Nephron (organoid): ENCODE data around the gene RELL2.
A peak's percentile ranks its signal among the peaks of the same experiment; 100 is the strongest.

ENCODE experiments used
- H3K27ac Mint-ChIP-seq, 3 experiments: 2 replicates each; pipeline ENCODE4 v1.8.0; 2020; ENCODE audit warnings: mixed read lengths in 3 of 3, mild to moderate bottlenecking in 2 of 3, moderate library complexity in 1 of 3
- H3K27me3 Mint-ChIP-seq: 2 replicates; pipeline ENCODE4 v1.8.0; 2021; ENCODE audit warnings: low read depth, mild to moderate bottlenecking, moderate library complexity, mixed read lengths
- H3K36me3 Mint-ChIP-seq: 2 replicates; pipeline ENCODE4 v1.8.0; 2020; ENCODE audit warnings: low read depth, mixed read lengths
- H3K4me1 Mint-ChIP-seq: 2 replicates; pipeline ENCODE4 v1.8.0; 2020; ENCODE audit warnings: mixed read lengths
- H3K4me3 Mint-ChIP-seq, 3 experiments: 2 replicates each; pipeline ENCODE4 v1.8.0; 2020; ENCODE audit warnings: mild to moderate bottlenecking in 3 of 3, mixed read lengths in 3 of 3, moderate library complexity in 2 of 3
- H3K9me3 Mint-ChIP-seq: 2 replicates; pipeline ENCODE4 v1.8.0; 2020; ENCODE audit warnings: mixed read lengths
- CTCF ChIP-seq, 3 experiments: fragments of 200-600 bp; sonication (generic); IDR thresholded peaks; one replicate each; pipeline ENCODE4 v1.5.0; 2021; ENCODE audit warnings: antibody characterized with exemption in 3 of 3; ENCODE audit not compliant: unreplicated experiment in 3 of 3

Gene RELL2

GRCh38 chr5:141636413-141637122 lies at the start of gene RELL2, which contains the start of gene HDAC3:
Gene RELL2, plus strand, starts transcription at chr5:141636997. Its CDS starts 1,229 bp downstream, at chr5:141638226.
Gene HDAC3, minus strand, starts transcription at chr5:141636849. Its CDS starts 59 bp downstream, at chr5:141636790.
- Mint-ChIP-seq H3K4me3 (peak within 1 kb of the TSS; percentile 94 to 97 (median 96)), H3K27ac (peak within 1 kb of the TSS; percentile 42 to 84 (median 74)), H3K27me3 (peaks cover 14% of the 10 kb centered on the region), H3K36me3 (peaks cover 17% of the 10 kb centered on the region), H3K9me3 (no peaks in the 10 kb centered on the region), H3K4me1 (peaks cover 18% of the 10 kb centered on the region)
- TF ChIP-seq CTCF (IDR thresholded peaks at IDR 0.05; ENCODE audit: unreplicated experiment in 3 of 3) = no peak

GRCh38 chr5:141590127-141590526 lies 46.7 kb upstream of the RELL2 start:
- Mint-ChIP-seq H3K9me3 (no peaks in the 10 kb centered on the region), H3K27ac (no peak overlapping the region), H3K4me3 (no peak overlapping the region), H3K36me3 (peaks cover 11% of the 10 kb centered on the region), H3K27me3 (no peaks in the 10 kb centered on the region), H3K4me1 (no peaks in the 10 kb centered on the region)
- TF ChIP-seq CTCF (IDR thresholded peaks at IDR 0.05; ENCODE audit: unreplicated experiment in 3 of 3) = no peak

GRCh38 chr5:141596867-141597266 lies 39.9 kb upstream of the RELL2 start:
- no peak for TF ChIP-seq CTCF (IDR thresholded peaks at IDR 0.05; ENCODE audit: unreplicated experiment in 3 of 3)
- Mint-ChIP-seq H3K36me3 (peaks cover 4% of the 10 kb centered on the region), H3K4me3 (no peak overlapping the region), H3K9me3 (peaks cover 2% of the 10 kb centered on the region), H3K27me3 (no peaks in the 10 kb centered on the region), H3K27ac (no peak overlapping the region), H3K4me1 (no peaks in the 10 kb centered on the region)

GRCh38 chr5:141597394-141597793 lies 39.4 kb upstream of the RELL2 start:
- Mint-ChIP-seq H3K4me3 (no peak overlapping the region), H3K27me3 (no peaks in the 10 kb centered on the region), H3K36me3 (peaks cover 4% of the 10 kb centered on the region), H3K9me3 (peaks cover 2% of the 10 kb centered on the region), H3K27ac (no peak overlapping the region), H3K4me1 (no peaks in the 10 kb centered on the region)
- no peak for TF ChIP-seq CTCF (IDR thresholded peaks at IDR 0.05; ENCODE audit: unreplicated experiment in 3 of 3)

- TF ChIP-seq CTCF (IDR thresholded peaks at IDR 0.05; ENCODE audit: unreplicated experiment in 3 of 3) = no peak
- Mint-ChIP-seq H3K9me3 (peaks cover 2% of the 10 kb centered on the region), H3K27ac (no peak overlapping the region), H3K4me1 (no peaks in the 10 kb centered on the region), H3K27me3 (no peaks in the 10 kb centered on the region), H3K4me3 (no peak overlapping the region), H3K36me3 (peaks cover 4% of the 10 kb centered on the region)
Measured at GRCh38 chr5:141597814-141598213, 39.0 kb upstream of the RELL2 start.
